Epithelial cell of proximal tubule (primary cell): Measurements from ENCODE around the gene AMZ2. TPM values are rescaled to one million over a fixed set of nuclear protein-coding genes. Genes with fewer than 3 reads are reported as not detected.
"Not testable (repeated sequence)": the region's sequence is repeated elsewhere in the genome, so short reads cannot be mapped to it uniquely, and the experiment has no call there.

Experiments
- DNase-seq: peaks from one replicate; pipeline ENCODE4 v3.0.0-alpha.2; 2011; ENCODE audit warnings: low read depth
- H3K4me3 ChIP-seq: 2 replicates; pipeline ENCODE4 v1.5.1; 2011; ENCODE audit warnings: low read depth, mild to moderate bottlenecking, low read length
- CTCF ChIP-seq: conservative IDR thresholded peaks from 2 replicates; pipeline ENCODE4 v1.5.1; 2012; ENCODE audit warnings: low read depth, mild to moderate bottlenecking, low read length
- total RNA-seq: library from RNA; depleted of rRNA; stranded (reverse); fragments of >200 nt; gene quantifications from 2 replicates; pipeline ENCODE4 v1.2.3, GENCODE V29; 2015

The AMZ2 gene
- total RNA-seq, 1 donor from 2014 or later: 90.0 TPM

- TF ChIP-seq CTCF: peak; percentile 60
- not testable (repeated sequence) for DNase-seq, H3K4me3 ChIP-seq
Observed at GRCh38 chr17:68263101-68263681, 15.3 kb downstream of the AMZ2 start.

- not testable (repeated sequence) for DNase-seq, H3K4me3 ChIP-seq
Observed at GRCh38 chr17:68265833-68266232, 18.0 kb downstream of the AMZ2 start.

GRCh38 chr17:68273722-68274121 lies 25.9 kb downstream of the AMZ2 start:
- no peak for DNase-seq
- no peak for TF ChIP-seq CTCF
- H3K4me3 ChIP-seq: no peak overlapping the region

- DNase-seq, H3K4me3 ChIP-seq: not testable (repeated sequence)
Observed at GRCh38 chr17:68276339-68276738, 28.5 kb downstream of the AMZ2 start.

- no peak for DNase-seq
- no peak overlapping the region for H3K4me3 ChIP-seq
- TF ChIP-seq CTCF: no peak
Observed at GRCh38 chr17:68277807-68278206, 30.0 kb downstream of the AMZ2 start.

- H3K4me3 ChIP-seq: not testable (repeated sequence)
Observed at GRCh38 chr17:68281965-68282364, 34.1 kb downstream of the AMZ2 start.

GRCh38 chr17:68288375-68288774 lies 40.5 kb downstream of the AMZ2 start:
- no peak for DNase-seq
- TF ChIP-seq CTCF: no peak
- no peak overlapping the region for H3K4me3 ChIP-seq

More at GRCh38 chr17:68281965-68282364, 34.1 kb downstream of the AMZ2 start:
- DNase-seq: not testable (repeated sequence)

- H3K4me3 ChIP-seq: no peak overlapping the region
- no peak for TF ChIP-seq CTCF
- no peak for DNase-seq
Observed at GRCh38 chr17:68288804-68289203, 41.0 kb downstream of the AMZ2 start.

- no peak for DNase-seq
Observed at GRCh38 chr17:68289473-68289872, 41.6 kb downstream of the AMZ2 start.

More at GRCh38 chr17:68289473-68289872, 41.6 kb downstream of the AMZ2 start:
- TF ChIP-seq CTCF: no peak
- H3K4me3 ChIP-seq: no peak overlapping the region
